Cardiac muscle cell (in vitro differentiated cells and primary cell): ENCODE data around the gene CRK. TPM values are rescaled to one million over a fixed set of nuclear protein-coding genes. Genes with fewer than 3 reads are reported as not detected.

Experiments used
- DNase-seq, 2 donors: peaks; one replicate each; pipeline versions ENCODE4 v3.0.0 to v3.0.0-alpha.2; 2010 to 2017; ENCODE audit warnings: low read depth in 1 of 2, low spot score in 1 of 2
- H3K27ac ChIP-seq: fragments of 200-600 bp; sonication (generic); 2 replicates; pipeline ENCODE4 v1.5.1; 2016
- H3K27me3 ChIP-seq: fragments of 200-600 bp; sonication (generic); 2 replicates; pipeline ENCODE4 v1.6.0; 2016; ENCODE audit warnings: control low read depth
- H3K36me3 ChIP-seq: fragments of 200-600 bp; sonication (generic); 2 replicates; pipeline ENCODE4 v1.5.1; 2016; ENCODE audit warnings: control low read depth
- H3K4me1 ChIP-seq: fragments of 200-600 bp; sonication (generic); 2 replicates; pipeline ENCODE4 v1.8.1; 2017; ENCODE audit warnings: low read depth, mild to moderate bottlenecking, mixed run types
- H3K4me3 ChIP-seq: fragments of 200-600 bp; sonication (generic); 2 replicates; pipeline ENCODE4 v1.5.1; 2016; ENCODE audit warnings: mild to moderate bottlenecking
- H3K9me3 ChIP-seq: fragments of 200-600 bp; sonication (generic); 2 replicates; pipeline ENCODE4 v1.5.1; 2017; ENCODE audit warnings: low read depth, mild to moderate bottlenecking, control low read depth
- polyA plus RNA-seq: library from polyadenylated mRNA; unstranded; fragments of >200 nt; fragmentation: Nextera tagmentation; extraction: Ambion mirVana; gene quantifications from 2 replicates; pipeline ENCODE4 v1.2.1, GENCODE V29; 2016
- total RNA-seq: library from RNA; depleted of rRNA; stranded (reverse); fragments of >200 nt; gene quantifications from 2 replicates; pipeline ENCODE4 v1.2.3, GENCODE V29; 2016
- TF ChIP-seq, protein P1 (sequence below): IDR thresholded peaks from 2 replicates; pipeline ENCODE4 v1.5.1; 2012; ENCODE audit warnings: low read depth, mild to moderate bottlenecking, low read length

Gene CRK
- total and polyA plus RNA-seq, 2 experiments from 2014 or later: 25.0 to 33.1 TPM

DNA sequence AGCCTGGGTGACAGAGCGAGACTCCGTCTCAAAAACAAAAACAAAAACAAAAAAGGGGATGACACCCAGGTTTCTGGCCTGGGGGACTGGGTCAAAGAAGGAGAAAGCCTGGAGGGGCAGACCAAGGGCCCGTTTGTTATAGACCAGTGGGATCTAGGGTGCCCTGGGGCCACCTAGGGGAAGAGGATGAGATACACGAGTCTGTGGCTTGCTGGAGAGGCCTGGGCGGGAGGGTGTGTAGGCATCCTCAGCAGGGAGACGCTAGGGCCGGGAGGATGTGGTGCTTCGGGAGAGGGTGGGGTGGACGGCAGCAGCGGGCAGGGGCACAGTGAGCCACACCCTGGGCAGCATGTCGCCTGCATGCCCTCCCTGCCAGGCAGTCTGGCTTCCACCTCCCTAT is 17.1 kb upstream of the CRK start:
- H3K36me3 ChIP-seq: peaks cover 4% of the 10 kb centered on the region
- TF ChIP-seq, protein P1, sequence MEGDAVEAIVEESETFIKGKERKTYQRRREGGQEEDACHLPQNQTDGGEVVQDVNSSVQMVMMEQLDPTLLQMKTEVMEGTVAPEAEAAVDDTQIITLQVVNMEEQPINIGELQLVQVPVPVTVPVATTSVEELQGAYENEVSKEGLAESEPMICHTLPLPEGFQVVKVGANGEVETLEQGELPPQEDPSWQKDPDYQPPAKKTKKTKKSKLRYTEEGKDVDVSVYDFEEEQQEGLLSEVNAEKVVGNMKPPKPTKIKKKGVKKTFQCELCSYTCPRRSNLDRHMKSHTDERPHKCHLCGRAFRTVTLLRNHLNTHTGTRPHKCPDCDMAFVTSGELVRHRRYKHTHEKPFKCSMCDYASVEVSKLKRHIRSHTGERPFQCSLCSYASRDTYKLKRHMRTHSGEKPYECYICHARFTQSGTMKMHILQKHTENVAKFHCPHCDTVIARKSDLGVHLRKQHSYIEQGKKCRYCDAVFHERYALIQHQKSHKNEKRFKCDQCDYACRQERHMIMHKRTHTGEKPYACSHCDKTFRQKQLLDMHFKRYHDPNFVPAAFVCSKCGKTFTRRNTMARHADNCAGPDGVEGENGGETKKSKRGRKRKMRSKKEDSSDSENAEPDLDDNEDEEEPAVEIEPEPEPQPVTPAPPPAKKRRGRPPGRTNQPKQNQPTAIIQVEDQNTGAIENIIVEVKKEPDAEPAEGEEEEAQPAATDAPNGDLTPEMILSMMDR: no peak
- H3K4me3 ChIP-seq: no peak overlapping the region
- DNase-seq: no peak
- no peaks in the 10 kb centered on the region for H3K4me1 ChIP-seq
- H3K27ac ChIP-seq: no peak overlapping the region
- no peaks in the 10 kb centered on the region for H3K9me3 ChIP-seq
- H3K27me3 ChIP-seq: no peaks in the 10 kb centered on the region

DNA sequence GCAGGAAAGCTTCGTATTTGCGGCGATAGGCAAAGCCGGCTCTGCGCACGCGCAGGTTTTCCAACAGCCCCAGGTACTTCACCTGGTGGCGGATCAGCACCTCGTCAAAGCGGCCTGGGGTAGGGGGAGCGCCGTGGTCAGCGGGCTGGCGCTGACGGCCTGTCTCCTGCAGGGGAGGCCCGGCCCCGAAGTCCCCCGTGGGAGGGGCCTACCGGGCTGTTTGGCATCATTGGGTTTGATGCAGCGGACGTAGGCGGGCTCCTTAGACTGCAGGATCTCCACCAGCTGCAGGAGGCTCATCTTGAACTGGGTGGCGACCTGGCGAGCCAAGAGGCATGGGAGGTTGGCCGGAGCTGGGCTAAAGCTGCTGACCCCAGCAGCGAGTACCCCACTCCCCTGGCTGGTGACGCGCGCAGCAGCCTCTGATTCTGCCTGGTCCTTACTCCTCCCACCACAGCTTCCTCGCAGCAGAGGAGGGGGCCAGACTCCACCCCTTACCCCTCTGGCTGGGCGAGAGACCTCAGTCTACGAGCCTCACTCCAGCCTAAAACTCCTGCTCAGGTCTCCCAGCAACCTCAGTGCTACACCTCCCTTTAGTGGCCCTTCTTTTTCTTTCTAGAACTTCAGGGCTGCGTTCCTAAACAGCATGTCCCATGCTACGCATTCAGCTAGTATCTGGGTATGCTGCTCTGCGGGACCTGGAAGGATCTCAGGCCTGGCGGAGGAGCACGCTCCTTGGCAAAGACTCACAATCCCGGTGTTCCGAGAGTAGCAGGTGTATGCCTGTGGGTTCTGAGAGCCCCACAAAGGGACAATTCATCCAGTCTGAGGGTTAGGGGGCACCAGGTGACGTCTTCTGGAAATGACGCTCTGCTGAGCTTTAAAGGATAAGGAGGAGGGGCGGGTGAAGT is 16.1 kb upstream of the CRK start:
- Histone ChIP-seq H3K36me3 (peaks cover 6% of the 10 kb centered on the region), H3K4me3 (no peak overlapping the region), H3K9me3 (no peaks in the 10 kb centered on the region), H3K27me3 (no peaks in the 10 kb centered on the region), H3K27ac (no peak overlapping the region), H3K4me1 (no peaks in the 10 kb centered on the region)
- TF ChIP-seq, protein P1: no peak
- DNase-seq: no peak

DNA sequence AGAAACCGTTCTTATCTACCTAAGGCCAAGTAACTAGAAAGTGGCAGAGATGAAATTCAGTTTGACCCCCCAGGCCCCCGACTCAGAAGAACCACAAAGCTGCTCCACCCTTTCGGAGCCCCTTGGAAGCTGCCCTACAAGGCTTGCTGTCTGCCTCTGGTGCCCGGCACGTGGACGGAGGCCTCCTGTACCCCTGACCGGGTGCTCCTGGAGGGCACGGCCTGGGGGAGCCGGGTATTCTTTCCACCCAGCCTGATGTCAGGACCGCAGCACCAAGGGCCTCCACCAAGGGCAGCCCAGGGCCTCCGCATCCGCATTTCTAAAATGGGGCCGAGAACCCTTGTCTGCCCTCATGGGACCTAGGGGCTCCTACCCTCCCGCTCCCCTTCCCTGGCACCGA is 15.5 kb upstream of the CRK start:
- peaks cover 6% of the 10 kb centered on the region for H3K36me3 ChIP-seq
- H3K4me1 ChIP-seq: no peaks in the 10 kb centered on the region
- H3K27ac ChIP-seq: no peak overlapping the region
- no peaks in the 10 kb centered on the region for H3K27me3 ChIP-seq
- no peak overlapping the region for H3K4me3 ChIP-seq
- TF ChIP-seq, protein P1: no peak
- no peak for DNase-seq
- no peaks in the 10 kb centered on the region for H3K9me3 ChIP-seq

DNA sequence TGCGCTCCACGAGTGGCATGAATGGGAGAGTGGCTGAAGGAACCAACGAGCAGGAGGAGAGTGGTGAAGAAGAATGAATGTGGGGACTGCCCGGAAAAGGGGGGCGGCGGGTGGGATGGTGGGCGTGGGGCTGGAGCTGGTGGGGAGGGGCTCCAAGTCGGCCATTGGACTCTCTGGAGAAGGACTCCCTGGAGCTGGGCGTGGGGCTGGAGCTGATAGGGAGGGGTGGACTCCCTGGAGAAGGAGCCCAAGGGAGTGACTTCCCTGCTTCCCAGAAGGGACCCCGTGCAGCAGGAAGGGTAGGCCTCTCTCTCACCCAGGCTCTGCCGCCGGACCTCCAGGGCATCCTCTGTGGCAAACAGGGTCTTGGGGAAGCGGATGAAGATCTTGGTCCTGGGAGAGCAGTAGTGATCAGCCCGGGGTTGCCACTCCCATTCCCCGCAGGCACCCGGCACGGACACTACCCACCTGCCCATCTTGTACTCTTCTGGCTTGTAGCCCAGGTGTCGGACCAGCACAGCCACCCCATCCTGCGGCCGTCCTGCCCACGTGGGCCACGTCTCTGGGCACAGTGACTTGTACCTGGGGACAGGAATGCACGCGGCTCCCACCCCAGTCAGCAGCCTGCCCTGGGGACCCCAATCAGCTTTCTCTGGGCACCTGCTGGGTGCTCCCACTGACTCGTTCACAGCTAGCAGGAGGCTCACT is 14.9 kb upstream of the CRK start:
- Histone ChIP-seq H3K9me3 (no peaks in the 10 kb centered on the region), H3K4me3 (no peak overlapping the region), H3K36me3 (peaks cover 6% of the 10 kb centered on the region), H3K27me3 (no peaks in the 10 kb centered on the region), H3K27ac (no peak overlapping the region), H3K4me1 (no peaks in the 10 kb centered on the region)
- no peak for DNase-seq
- TF ChIP-seq, protein P1: no peak

DNA sequence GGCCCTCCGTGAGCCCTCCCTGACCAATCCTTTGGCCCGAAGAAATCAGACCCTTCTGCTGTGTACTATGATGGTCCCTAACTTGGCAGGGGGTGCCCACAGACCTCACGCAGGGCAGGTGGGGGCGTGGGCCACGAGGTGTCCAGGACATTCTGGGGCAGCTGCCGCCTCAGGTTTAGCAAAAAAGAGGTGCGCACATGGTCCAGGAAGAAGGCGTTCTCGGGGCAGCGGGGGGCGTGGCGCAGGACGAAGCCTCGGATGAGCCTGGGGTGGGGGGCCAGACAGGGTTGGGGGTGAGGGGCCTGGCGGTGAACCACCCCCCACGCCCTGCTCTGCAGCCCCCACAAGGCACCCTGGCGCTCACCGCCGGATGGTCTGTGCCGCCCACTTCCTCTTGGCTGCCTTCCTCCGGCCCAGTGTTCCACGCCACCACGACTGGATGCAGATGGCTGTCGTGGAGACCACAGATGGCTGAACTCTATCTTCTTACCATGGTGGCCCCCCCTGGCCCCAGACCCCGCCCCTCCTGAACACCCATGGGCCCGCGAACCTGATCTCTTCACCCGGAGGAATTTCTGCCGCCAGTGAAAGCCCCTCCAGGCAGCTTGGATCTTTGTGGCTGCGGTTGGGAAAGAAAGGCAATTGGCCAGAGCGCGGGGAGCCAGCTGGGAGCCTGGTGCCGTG is 14.2 kb upstream of the CRK start:
- no peak overlapping the region for H3K27ac ChIP-seq
- no peaks in the 10 kb centered on the region for H3K9me3 ChIP-seq
- H3K4me3 ChIP-seq: no peak overlapping the region
- H3K36me3 ChIP-seq: peaks cover 6% of the 10 kb centered on the region
- H3K4me1 ChIP-seq: no peaks in the 10 kb centered on the region
- TF ChIP-seq, protein P1: no peak
- no peaks in the 10 kb centered on the region for H3K27me3 ChIP-seq
- DNase-seq: no peak
